OCI-LY1 (cell line): ENCODE measurements around the gene MAST3.
A peak's percentile ranks its signal among the peaks of the same experiment; 100 is the strongest.

Experiments used
- H2AFZ ChIP-seq: fragments of 200-600 bp; sonication (generic), shearing (Covaris generic); 2 replicates; pipeline ENCODE4 v1.6.0; 2014; ENCODE audit warnings: antibody characterized with exemption, mild to moderate bottlenecking, low read length
- H3F3A ChIP-seq: fragments of 200-600 bp; sonication (generic), shearing (Covaris generic); 2 replicates; pipeline ENCODE4 v1.6.0; 2014; ENCODE audit warnings: mild to moderate bottlenecking, antibody characterized with exemption, low read length, moderate library complexity; ENCODE audit not compliant: insufficient read depth
- H3K27ac ChIP-seq: fragments of 200-600 bp; sonication (generic); 2 replicates; pipeline ENCODE4 v1.5.1; 2014; ENCODE audit warnings: low read length, mixed run types, mild to moderate bottlenecking, low read depth; ENCODE audit not compliant: poor library complexity, severe bottlenecking
- H3K27me3 ChIP-seq: fragments of 200-600 bp; sonication (generic); 2 replicates; pipeline ENCODE4 v1.6.0; 2014; ENCODE audit warnings: antibody characterized with exemption, mild to moderate bottlenecking, low read length, moderate library complexity; ENCODE audit not compliant: insufficient read depth
- H3K36me3 ChIP-seq: fragments of 200-600 bp; sonication (generic); 2 replicates; pipeline ENCODE4 v1.6.1; 2014; ENCODE audit warnings: mild to moderate bottlenecking, antibody characterized with exemption, low read length, moderate library complexity, mixed read lengths; ENCODE audit not compliant: insufficient read depth
- H3K4me1 ChIP-seq: fragments of 200-600 bp; sonication (generic); 2 replicates; pipeline ENCODE4 v1.5.1; 2014; ENCODE audit warnings: mild to moderate bottlenecking, low read length, moderate library complexity; ENCODE audit not compliant: insufficient read depth, severe bottlenecking
- H3K4me2 ChIP-seq: fragments of 200-600 bp; sonication (generic), shearing (Covaris generic); 2 replicates; pipeline ENCODE4 v1.6.1; 2014; ENCODE audit warnings: low read length
- H3K4me3 ChIP-seq: fragments of 200-600 bp; sonication (generic); 2 replicates; pipeline ENCODE4 v1.5.1; 2014; ENCODE audit warnings: low read length, low read depth, mild to moderate bottlenecking, mixed read lengths; ENCODE audit not compliant: poor library complexity, severe bottlenecking
- H3K79me2 ChIP-seq: fragments of 200-600 bp; shearing (Covaris generic); 2 replicates; pipeline ENCODE4 v1.6.1; 2016; ENCODE audit warnings: mixed run types, low read length, mixed read lengths; ENCODE audit not compliant: insufficient read depth
- H3K9ac ChIP-seq: fragments of 200-600 bp; sonication (generic), shearing (Covaris generic); 2 replicates; pipeline ENCODE4 v1.6.1; 2014; ENCODE audit warnings: mild to moderate bottlenecking, low read length, mixed read lengths
- H3K9me2 ChIP-seq: fragments of 200-600 bp; sonication (generic), shearing (Covaris generic); 2 replicates; pipeline ENCODE4 v1.6.1; 2014; ENCODE audit warnings: low read depth, mild to moderate bottlenecking, low read length, mixed read lengths
- H3K9me3 ChIP-seq: fragments of 200-600 bp; shearing (Covaris generic); 2 replicates; pipeline ENCODE4 v1.6.1; 2014; ENCODE audit warnings: low read length, mixed read lengths
- H4K20me1 ChIP-seq: fragments of 200-600 bp; sonication (generic), shearing (Covaris generic); 2 replicates; pipeline ENCODE4 v1.6.0; 2016; ENCODE audit warnings: mild to moderate bottlenecking, low read length; ENCODE audit not compliant: insufficient read depth
- EZH2 ChIP-seq: fragments of 200-600 bp; sonication (generic), shearing (Covaris generic); IDR thresholded peaks from 2 replicates; pipeline ENCODE4 v1.8.0; 2017; ENCODE audit warnings: borderline replicate concordance, mixed run types, mild to moderate bottlenecking, antibody characterized with exemption, low read length, moderate library complexity, mixed read lengths
- TF ChIP-seq, protein P1 (sequence below): fragments of 200-600 bp; sonication (generic), shearing (Covaris generic); IDR thresholded peaks from 2 replicates; pipeline ENCODE4 v1.5.1; 2017; ENCODE audit warnings: mild to moderate bottlenecking, antibody characterized with exemption, low read length, moderate library complexity, mixed read lengths

Gene MAST3

GRCh38 chr19:18152442-18152816, 54.9 kb downstream of the MAST3 start:
- TF ChIP-seq EZH2: no peak
- TF ChIP-seq, protein P1, sequence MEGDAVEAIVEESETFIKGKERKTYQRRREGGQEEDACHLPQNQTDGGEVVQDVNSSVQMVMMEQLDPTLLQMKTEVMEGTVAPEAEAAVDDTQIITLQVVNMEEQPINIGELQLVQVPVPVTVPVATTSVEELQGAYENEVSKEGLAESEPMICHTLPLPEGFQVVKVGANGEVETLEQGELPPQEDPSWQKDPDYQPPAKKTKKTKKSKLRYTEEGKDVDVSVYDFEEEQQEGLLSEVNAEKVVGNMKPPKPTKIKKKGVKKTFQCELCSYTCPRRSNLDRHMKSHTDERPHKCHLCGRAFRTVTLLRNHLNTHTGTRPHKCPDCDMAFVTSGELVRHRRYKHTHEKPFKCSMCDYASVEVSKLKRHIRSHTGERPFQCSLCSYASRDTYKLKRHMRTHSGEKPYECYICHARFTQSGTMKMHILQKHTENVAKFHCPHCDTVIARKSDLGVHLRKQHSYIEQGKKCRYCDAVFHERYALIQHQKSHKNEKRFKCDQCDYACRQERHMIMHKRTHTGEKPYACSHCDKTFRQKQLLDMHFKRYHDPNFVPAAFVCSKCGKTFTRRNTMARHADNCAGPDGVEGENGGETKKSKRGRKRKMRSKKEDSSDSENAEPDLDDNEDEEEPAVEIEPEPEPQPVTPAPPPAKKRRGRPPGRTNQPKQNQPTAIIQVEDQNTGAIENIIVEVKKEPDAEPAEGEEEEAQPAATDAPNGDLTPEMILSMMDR: peak; percentile 87
- Histone ChIP-seq H3K36me3 (peaks cover 21% of the 10 kb centered on the region), H3K27ac (peak overlapping the region; percentile 93)

GRCh38 chr19:18152817-18153555, 55.4 kb downstream of the MAST3 start, which contains the start of gene PIK3R2:
Gene PIK3R2 (plus strand): TSS chr19:18153163. CDS start chr19:18155880, 2,717 bp downstream.
- Histone ChIP-seq H3F3A (no peaks in the 10 kb centered on the region), H3K4me1 (peaks cover 43% of the 10 kb centered on the region), H3K27me3 (no peaks in the 10 kb centered on the region), H3K4me3 (peak within 1 kb of the TSS; percentile 93), H3K27ac (peak within 1 kb of the TSS; percentile 93), H2AFZ (no peak within 1 kb of the TSS), H3K9me3 (no peaks in the 10 kb centered on the region), H3K36me3 (peaks cover 17% of the 10 kb centered on the region; the same call in 1 of the 2 replicates), H3K4me2 (peak within 1 kb of the TSS; percentile 77), H4K20me1 (no peaks in the 10 kb centered on the region), H3K79me2 (no peaks in the 10 kb centered on the region), H3K9ac (peak within 1 kb of the TSS; percentile 85), H3K9me2 (no peaks in the 10 kb centered on the region)
- TF ChIP-seq EZH2: no peak
- TF ChIP-seq, protein P1: no peak

More at GRCh38 chr19:18152442-18152816, 54.9 kb downstream of the MAST3 start:
- Histone ChIP-seq H3K9me3 (no peaks in the 10 kb centered on the region), H3F3A (no peaks in the 10 kb centered on the region), H2AFZ (no peak overlapping the region), H3K4me2 (peak overlapping the region; percentile 77), H3K27me3 (no peaks in the 10 kb centered on the region), H3K4me1 (peaks cover 38% of the 10 kb centered on the region), H3K9ac (peak overlapping the region; percentile 85), H3K4me3 (peak overlapping the region; percentile 93), H3K9me2 (no peaks in the 10 kb centered on the region), H4K20me1 (no peaks in the 10 kb centered on the region), H3K79me2 (no peaks in the 10 kb centered on the region)

DNA sequence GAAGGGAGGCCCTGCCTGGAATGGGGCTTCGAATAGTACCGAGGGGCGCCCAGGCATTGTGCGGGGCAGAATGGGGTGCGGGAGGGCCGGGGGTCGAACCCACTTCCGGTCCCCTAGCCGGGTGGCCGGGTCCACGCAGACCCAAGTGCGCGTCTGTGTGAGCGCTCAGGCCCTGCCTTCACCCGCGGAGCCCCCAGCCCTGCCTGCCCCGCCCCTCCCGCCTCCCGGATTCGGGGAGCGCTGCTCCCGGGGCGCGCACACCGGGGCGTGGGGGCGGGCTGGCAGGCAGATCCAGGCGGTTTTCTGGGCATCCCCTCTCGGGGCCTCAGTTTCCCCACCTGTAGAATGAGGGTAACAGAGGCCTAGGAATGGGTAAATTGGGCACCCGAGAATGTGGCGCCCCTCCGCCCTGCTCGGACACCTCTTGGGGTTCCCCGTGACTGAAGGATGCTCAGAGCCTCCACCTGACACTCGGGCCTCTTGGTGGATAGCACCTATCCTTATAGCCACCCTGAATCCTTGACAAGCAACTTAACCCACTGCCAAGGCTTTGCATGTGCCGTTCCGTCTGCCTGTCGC, 56.1 kb downstream of the MAST3 start:
- Histone ChIP-seq H3K9ac (peak overlapping the region; percentile 85), H3K4me1 (peaks cover 45% of the 10 kb centered on the region), H3K4me2 (peak overlapping the region; percentile 77), H3K9me3 (no peaks in the 10 kb centered on the region), H3K9me2 (no peaks in the 10 kb centered on the region), H3K4me3 (peak overlapping the region; percentile 93), H3K27me3 (no peaks in the 10 kb centered on the region), H2AFZ (no peak overlapping the region), H3K27ac (peak overlapping the region; percentile 40), H3K36me3 (peaks cover 17% of the 10 kb centered on the region; the same call in 1 of the 2 replicates), H4K20me1 (no peaks in the 10 kb centered on the region), H3F3A (no peaks in the 10 kb centered on the region), H3K79me2 (no peaks in the 10 kb centered on the region)
- TF ChIP-seq, protein P1: no peak
- no peak for TF ChIP-seq EZH2
